D341Med (cell line): ENCODE data around the gene TSGA10.
"Not testable (repeated sequence)": the region's sequence is repeated elsewhere in the genome, so short reads cannot be mapped to it uniquely, and the experiment has no call there.

Source experiments
- DNase-seq: peaks from one replicate; pipeline ENCODE4 v3.0.0; 2012; ENCODE audit warnings: low spot score

Gene TSGA10

DNA sequence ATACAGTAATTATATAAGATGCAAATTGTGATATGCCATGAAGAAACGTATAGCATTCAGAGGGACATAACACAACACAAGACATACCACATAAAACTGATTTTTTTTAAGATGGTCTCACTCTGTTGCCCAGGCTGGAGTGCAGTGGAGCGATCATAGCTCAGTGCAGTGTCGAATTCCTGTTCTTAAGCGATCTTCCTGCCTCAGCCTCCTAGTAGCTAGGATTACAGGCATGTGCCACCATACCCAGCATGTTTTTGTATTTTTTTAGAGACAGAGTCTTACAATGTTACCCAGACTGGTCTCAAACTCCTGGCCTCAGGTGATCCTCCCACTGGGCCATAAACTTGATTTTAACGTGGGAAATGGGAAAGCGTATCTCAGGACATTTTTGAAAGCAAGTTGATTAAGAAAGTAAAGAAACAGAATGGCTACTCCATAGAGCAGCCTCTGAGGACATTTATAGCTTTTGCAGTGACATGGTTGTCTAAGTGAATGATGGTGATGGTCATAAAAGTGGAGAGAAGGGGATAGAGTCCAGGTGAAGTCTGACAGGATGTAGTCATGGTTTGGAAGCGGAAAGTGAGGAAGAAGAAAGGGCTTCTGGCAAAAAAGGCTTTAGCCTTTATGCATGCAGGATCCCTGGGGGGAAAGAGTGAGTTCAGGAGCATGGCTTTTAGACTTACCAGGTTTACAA, 2.4 kb downstream of the TSGA10 start:
- no peak for DNase-seq

DNA sequence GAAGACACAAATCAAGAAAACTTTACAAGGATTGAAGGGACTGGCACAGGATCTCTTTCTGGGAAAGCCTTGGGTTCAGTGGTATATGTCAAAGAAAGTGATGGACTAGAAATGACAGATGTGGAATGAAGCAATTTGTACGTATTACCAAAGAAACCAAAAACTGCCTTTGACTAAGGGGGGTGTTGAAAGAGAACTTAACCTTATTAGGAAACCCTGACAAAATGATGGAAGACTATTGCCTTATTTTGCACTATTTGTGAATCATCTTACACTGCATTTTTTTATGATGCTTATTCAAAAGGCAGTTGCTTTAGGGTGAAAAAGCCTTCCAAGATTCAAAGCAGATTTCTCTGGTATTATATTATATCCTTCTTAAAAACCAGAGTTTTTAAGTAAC, 4.0 kb downstream of the TSGA10 start:
- no peak for DNase-seq

GRCh38 chr2:99141110-99142108, 13.3 kb downstream of the TSGA10 start, which contains the start of gene C2orf15:
Gene C2orf15, plus strand, starts transcription at chr2:99141707. Its CDS starts 8,852 bp downstream, at chr2:99150559.
- peak; percentile 90 for DNase-seq

DNA sequence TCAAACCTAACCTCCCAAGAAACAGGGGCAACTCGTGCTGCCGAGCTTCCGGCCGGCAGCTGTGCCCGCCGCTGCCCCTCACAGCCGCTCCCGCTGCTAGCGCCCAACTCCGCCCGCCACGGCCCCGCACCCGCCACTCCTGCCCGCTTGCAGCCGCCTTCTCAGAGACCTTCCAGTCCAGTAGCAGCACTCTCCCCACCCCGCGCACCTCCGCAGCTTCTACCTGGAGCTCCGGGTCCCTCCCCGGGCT, 14.0 kb downstream of the TSGA10 start:
- no peak for DNase-seq

DNA sequence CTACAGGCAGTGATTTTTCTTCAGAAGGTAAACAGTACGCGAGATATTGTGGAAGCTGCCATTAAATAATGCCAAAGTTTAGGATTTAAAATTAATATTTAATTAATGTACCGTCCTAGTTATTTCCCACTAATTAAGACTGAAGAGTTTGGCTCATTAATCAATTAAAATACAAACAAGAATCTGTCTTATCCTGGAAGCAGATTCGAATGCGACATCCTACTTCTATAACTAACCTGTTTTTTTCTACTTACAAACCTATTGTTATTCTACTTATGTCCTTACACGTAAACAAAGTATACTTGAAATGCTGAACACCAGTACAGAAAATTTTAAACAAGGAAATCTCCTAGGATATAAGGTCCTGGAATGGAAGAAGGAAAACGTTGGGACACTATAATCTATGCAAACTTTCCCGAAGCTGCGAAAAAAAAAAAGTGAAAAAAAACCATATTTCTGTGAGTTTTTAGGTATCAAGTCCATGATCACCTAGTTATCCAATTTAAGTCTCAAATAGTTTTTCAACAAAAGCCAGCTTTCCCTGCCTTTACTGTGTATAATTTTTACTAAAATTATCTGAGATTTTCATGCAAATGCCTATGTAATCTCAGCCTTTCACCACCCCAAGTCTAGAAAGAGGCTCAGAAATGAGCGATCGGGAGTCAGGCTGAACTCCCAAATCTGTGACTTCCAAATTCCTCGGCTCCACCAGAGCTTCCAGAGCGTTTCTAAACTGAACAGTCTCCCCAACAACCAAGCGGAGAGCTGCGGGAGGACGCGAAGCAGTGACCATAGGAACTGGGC, 14.5 kb downstream of the TSGA10 start:
- DNase-seq = no peak

GRCh38 chr2:99139003-99139402, 15.7 kb downstream of the TSGA10 start:
- DNase-seq = no peak

DNA sequence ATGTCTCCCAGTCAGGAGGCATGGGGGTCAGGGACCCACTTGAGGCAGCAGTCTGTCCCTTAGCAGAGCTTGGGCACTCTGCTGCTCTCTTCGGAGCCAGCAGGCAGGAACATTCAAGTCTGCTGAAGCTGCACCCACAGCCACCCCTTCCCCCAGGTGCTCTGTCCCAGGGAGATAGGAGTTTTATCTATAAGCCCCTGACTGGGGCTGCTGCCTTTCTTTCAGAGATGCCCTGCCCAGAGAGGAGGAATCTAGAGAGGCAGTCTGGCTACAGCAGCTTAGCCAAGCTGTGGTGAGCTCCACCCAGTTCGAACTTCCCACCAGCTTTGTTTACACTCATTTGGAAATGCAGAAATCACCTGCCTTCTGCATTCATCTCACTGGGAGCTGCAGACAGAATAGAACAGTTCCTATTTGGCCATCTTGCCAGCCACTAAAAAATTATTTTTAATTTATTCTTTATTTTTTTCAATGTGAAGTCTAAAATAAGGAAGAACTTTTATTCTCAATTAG, 19.6 kb downstream of the TSGA10 start:
- DNase-seq = not testable (repeated sequence)

GRCh38 chr2:99127981-99128380, 26.8 kb downstream of the TSGA10 start:
- no peak for DNase-seq

DNA sequence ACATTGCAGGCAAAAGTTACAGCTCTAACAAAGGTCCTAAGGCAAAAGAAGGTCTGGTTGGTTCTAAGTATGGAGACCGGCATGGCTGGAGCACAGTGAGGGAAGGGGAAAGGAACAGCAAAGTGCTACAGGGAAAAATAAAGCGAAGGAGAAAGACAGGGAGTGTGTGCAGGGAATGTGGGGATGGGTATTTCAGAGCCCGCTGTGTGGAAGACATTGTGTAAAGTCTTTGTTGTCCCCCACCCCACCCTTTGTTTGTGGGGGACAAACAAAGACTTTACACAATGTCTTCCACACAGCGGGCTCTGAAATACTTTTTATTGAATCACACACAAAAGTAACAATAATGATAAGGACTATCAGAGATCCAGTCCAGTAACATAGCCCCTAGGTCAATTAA, 42.1 kb downstream of the TSGA10 start:
- no peak for DNase-seq

GRCh38 chr2:99111945-99112344, 42.8 kb downstream of the TSGA10 start:
- DNase-seq = no peak

GRCh38 chr2:99111236-99111635, 43.5 kb downstream of the TSGA10 start:
- no peak for DNase-seq

DNA sequence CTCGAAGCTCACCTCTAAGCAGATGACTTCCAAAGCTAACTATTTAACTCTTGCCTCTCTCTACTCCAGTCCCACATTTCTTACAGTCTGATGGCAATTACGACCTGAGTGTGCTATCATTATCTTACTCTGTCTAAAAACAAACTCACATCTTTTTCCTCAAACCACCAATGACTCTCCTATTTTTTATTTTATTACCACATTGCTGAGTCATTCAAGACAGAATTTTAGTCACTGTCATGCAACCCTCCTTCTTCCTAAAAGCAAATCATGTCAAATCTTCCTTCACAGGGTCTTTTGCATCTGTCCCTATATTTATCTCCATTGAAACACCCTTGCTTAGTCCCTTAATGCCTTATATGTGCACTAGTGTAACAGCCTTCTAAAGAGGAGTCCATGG, 47.8 kb downstream of the TSGA10 start:
- no peak for DNase-seq

DNA sequence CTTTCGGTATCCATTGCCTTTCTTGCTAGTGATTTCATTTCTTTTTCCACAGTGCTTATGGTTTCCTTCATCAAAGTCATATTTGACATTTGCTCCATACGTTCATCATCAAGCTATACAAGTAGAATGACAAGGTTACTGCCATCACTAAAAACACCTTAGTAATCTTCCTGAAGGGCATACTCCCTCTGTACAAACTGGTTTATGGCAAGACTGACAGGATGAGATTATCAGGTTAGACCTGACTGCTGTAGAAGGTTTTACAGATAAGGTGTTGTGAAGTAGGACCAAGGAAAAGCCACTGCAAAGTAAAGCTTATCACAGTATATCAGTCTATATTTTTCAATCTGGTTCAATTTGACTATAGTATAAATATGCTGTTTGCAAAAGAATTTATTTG, 50.7 kb downstream of the TSGA10 start:
- DNase-seq = no peak

- no peak for DNase-seq
These were observed 53.0 kb downstream of the TSGA10 start for GRCh38 chr2:99101697-99102096.

DNA sequence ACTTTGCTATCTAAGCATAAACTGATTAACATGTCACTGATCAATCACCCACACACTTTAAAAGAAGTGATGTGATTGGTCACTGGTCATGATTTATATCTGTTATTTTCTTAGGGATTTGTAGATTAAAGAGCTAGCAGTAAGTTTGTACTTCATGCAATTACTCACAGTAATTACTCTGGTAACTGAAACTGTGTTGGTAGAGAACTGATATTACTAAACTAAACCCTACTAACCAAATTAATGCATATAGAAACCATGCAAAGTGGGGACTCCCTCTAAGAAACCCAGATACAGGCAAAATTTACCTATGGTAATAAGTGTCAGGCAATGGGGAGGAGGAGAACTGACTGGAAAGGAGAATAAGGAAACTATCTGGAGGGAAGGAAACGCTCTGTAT, 58.0 kb downstream of the TSGA10 start:
- DNase-seq = no peak

- DNase-seq = no peak
These were observed 66.7 kb downstream of the TSGA10 start for GRCh38 chr2:99088017-99088416.

DNA sequence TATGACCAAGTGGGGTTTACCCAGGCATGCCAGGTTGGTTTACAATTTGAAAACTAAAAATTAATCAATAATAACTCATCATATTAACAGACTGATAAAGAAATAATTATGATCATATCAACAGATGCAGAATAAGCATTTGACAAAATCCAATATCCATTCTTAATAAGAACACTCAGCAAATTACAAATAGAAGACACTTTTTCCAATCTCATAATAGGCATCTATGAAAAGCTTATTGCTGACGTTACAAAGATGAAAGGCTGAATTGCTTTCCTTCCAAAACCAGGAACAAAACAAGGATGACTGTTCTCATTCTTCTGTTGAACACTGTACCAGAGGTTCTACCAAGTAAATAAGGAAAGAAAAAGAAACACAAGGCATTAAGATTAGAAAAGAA, 68.4 kb downstream of the TSGA10 start:
- no peak for DNase-seq

GRCh38 chr2:99085421-99085820, 69.3 kb downstream of the TSGA10 start:
- no peak for DNase-seq

GRCh38 chr2:99084256-99084655, 70.5 kb downstream of the TSGA10 start:
- DNase-seq = no peak

DNA sequence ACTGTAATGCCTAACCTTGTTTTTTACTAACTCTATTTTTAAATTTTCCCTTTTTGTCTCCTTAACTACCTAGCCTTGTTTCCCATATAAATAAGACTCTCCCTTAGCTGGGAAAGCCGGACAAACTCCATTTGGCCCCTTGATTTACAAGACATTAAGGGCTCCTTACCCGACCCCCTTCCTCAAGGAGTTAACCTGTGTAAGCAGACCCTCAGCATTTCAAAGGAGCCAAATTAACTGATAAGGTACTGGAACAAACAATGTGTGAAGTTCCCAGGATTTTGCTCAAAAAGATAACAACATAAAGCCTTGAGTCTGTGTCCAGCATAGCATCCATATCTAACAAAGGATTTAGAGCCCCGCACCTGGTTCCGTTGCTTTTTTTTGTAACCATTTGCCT, 72.9 kb downstream of the TSGA10 start:
- no peak for DNase-seq

- no peak for DNase-seq
These were observed 75.5 kb downstream of the TSGA10 start for GRCh38 chr2:99079226-99079625.

DNA sequence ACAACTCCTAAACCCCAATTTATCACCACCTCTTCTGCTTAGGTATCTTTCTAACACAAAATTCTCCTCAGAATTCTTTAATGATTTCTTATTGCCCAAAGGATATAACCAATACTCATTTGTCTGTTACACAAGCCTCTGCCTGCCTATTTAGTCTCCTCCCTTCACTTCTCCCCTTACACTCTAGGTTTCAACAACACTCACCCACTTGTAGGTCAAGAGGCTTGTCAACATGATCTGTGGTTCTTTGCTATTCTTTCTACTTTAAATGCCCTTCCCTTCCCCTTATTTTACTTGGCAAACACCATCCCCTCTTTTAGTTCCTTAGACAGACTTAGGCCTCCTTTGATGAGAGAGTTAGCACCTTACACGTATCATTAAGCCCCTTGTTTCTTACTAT, 82.2 kb downstream of the TSGA10 start:
- DNase-seq = no peak
